Kidney glomerular epithelial cell (primary cell): ENCODE data around the gene PCDHA6.
"Not testable (repeated sequence)": the region's sequence is repeated elsewhere in the genome, so short reads cannot be mapped to it uniquely, and the experiment has no call there.

ENCODE experiments used
- DNase-seq: peaks from one replicate; lab custom pipeline; 2025; lab: John Stamatoyannopoulos, UW

The PCDHA6 gene

DNA sequence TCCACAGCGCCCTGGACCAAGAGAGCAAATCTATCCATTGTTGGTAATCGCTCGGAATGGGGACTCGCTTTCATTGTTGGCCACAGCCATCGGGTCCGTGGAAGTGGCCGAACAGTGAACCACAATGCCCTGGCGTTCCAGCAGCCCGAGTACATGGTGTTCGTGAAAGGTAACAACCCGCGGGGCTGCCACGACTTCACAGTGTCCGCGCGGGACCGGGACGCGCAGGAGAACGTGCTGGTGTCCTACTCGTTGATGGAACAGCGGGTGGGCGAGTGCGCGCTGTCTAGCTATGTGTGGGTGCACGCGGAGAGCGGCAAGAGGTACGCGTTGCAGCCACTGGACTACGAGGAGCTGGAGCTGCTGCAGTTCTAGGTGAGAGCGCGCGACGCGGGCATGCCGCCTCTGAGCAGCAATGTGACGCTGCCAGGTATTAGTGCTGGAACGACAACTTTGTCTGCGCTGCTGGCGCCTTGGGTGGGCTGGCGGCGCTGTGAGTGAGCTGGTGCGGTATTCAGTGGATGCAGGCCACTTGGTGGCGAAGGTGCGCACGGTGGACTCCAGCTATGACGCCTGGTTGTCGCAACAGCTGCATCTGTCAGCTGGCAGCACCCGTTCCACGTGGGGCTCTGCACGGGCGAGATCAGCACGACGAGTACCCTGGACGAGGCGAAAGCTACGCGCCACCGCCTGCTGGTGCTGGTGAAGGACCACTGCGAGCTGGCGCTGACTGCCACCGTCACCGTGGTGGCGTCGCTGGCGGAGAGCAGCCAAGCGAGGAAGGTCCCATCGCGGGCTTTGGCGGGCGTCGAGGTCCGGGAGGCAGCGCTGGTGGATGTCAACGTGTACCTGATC is 34.9 kb downstream of the PCDHA6 start:
- no peak for DNase-seq

- DNase-seq, result peak; percentile 18
These were observed 41.2 kb downstream of the PCDHA6 start, which contains the start of gene PCDHA11 for GRCh38 chr5:140868721-140869554. TSS of gene PCDHA11 (plus strand) at chr5:140868957. CDS start at chr5:140869104, 147 bp downstream.

GRCh38 chr5:140869555-140869886 is 41.8 kb downstream of the PCDHA6 start:
- DNase-seq, result peak; percentile 19

- DNase-seq, result no peak
These were observed 42.8 kb downstream of the PCDHA6 start for GRCh38 chr5:140870221-140871201.

DNA sequence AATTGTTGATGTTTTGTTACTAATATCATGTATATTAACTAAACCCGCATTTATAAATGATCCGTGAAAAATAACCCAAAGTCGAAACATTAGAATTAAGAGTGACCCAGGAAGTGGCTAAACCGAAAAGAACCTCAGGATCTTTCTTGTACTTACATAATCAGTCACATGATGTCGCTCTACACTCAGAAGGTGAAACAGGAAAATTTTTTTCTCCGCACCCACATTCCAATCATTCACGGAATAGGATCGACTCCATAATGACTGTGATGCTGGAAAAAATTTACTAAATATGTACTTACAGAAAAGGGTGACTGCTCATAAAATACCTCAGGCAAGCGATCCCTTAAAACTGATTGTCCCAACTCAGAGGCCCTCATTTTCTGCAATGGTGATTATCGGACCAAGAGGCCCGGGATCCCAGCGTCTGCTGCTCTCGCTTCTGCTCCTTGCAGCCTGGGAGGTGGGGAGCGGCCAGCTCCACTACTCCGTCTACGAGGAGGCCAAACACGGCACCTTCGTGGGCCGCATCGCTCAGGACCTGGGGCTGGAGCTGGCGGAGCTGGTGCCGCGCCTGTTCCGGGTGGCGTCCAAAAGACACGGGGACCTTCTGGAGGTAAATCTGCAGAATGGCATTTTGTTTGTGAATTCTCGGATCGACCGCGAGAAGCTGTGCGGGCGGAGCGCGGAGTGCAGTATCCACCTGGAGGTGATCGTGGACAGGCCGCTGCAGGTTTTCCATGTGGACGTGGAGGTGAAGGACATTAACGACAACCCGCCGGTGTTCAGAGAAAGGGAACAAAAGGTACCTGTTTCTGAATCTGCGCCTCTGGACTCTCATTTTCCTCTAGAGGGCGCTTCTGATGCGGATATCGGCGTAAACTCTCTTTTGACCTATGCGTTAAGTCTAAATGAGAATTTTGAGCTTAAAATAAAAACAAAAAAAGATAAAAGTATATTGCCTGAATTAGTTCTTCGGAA is 47.6 kb downstream of the PCDHA6 start, which contains the start of gene PCDHA12:
TSS of gene PCDHA12 (plus strand) at position 224 of the 981 bp plus-strand sequence. CDS start at position 389, 165 bp downstream.
- peak; percentile 53 for DNase-seq

DNA sequence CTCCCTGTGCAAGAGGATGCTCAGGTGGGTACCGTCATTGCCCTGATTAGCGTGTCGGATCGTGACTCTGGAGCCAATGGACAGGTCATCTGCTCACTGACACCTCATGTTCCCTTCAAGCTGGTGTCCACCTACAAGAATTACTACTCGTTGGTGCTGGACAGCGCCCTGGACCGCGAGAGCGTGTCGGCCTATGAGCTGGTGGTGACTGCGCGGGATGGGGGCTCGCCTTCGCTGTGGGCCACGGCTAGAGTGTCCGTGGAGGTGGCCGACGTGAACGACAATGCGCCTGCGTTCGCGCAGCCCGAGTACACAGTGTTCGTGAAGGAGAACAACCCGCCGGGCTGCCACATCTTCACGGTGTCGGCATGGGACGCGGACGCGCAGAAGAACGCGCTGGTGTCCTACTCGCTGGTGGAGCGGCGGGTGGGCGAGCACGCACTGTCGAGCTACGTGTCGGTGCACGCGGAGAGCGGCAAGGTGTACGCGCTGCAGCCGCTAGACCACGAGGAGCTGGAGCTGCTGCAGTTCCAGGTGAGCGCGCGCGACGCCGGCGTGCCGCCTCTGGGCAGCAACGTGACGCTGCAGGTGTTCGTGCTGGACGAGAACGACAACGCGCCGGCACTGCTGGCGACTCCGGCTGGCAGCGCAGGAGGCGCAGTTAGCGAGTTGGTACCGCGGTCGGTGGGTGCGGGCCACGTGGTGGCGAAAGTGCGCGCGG is 48.9 kb downstream of the PCDHA6 start:
- not testable (repeated sequence) for DNase-seq

DNA sequence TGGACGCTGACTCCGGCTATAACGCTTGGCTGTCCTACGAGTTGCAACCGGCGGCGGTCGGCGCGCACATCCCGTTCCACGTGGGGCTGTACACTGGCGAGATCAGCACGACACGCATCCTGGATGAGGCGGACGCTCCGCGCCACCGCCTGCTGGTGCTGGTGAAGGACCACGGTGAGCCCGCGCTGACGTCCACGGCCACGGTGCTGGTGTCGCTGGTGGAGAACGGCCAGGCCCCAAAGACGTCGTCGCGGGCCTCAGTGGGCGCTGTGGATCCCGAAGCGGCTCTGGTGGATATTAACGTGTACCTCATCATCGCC is 49.5 kb downstream of the PCDHA6 start:
- DNase-seq, result no peak
